Astrocyte of the hippocampus (primary cell): ENCODE measurements around the gene GPX3.

ENCODE experiments used
- DNase-seq: peaks from one replicate; pipeline ENCODE4 v3.0.0; 2011; ENCODE audit warnings: low read depth, low spot score

The GPX3 gene

GRCh38 chr5:151012862-151013261 is 7.5 kb upstream of the GPX3 start:
- no peak for DNase-seq

GRCh38 chr5:151014680-151015343 is 5.6 kb upstream of the GPX3 start:
- peak; percentile 74 for DNase-seq

GRCh38 chr5:151015974-151016587 is 4.3 kb upstream of the GPX3 start:
- no peak for DNase-seq

GRCh38 chr5:151016700-151017099 is 3.7 kb upstream of the GPX3 start:
- DNase-seq = no peak

- no peak for DNase-seq
These were observed 2.5 kb upstream of the GPX3 start for GRCh38 chr5:151017897-151018296.

- peak; percentile 55 for DNase-seq
These were observed 1.5 kb upstream of the GPX3 start for GRCh38 chr5:151018846-151019245.

GRCh38 chr5:151019331-151019730 is 1.1 kb upstream of the GPX3 start:
- DNase-seq = no peak

- DNase-seq = no peak
These were observed 1.4 kb downstream of the GPX3 start for GRCh38 chr5:151021746-151022145.

GRCh38 chr5:151022511-151023018 is 2.2 kb downstream of the GPX3 start:
- no peak for DNase-seq

- DNase-seq = no peak
These were observed 2.7 kb downstream of the GPX3 start for GRCh38 chr5:151023047-151023615.

GRCh38 chr5:151023651-151024050 is 3.3 kb downstream of the GPX3 start:
- DNase-seq = no peak

- DNase-seq = no peak
These were observed 4.3 kb downstream of the GPX3 start for GRCh38 chr5:151024440-151025249.

GRCh38 chr5:151025250-151025606 is 4.8 kb downstream of the GPX3 start:
- DNase-seq = no peak

GRCh38 chr5:151026088-151026487 is 5.7 kb downstream of the GPX3 start:
- no peak for DNase-seq

- DNase-seq = no peak
These were observed 6.3 kb downstream of the GPX3 start for GRCh38 chr5:151026679-151027078.

- DNase-seq = no peak
These were observed 7.6 kb downstream of the GPX3 start for GRCh38 chr5:151027961-151028479.

GRCh38 chr5:151028717-151029116 is 8.3 kb downstream of the GPX3 start:
- no peak for DNase-seq

GRCh38 chr5:151029179-151030055 is 9.0 kb downstream of the GPX3 start:
- DNase-seq = no peak

- no peak for DNase-seq
These were observed 9.6 kb downstream of the GPX3 start for GRCh38 chr5:151030056-151030336.

GRCh38 chr5:151030379-151030778 is 10.0 kb downstream of the GPX3 start:
- DNase-seq = no peak

GRCh38 chr5:151031554-151031953 is 11.2 kb downstream of the GPX3 start:
- no peak for DNase-seq
